ENCODE measurements around the gene ATRNL1.

GRCh38 chr10:115866174-115866573, 773.0 kb downstream of the ATRNL1 start:
- no peak for TF ChIP-seq YY1 (IDR thresholded peaks at IDR 0.05; ENCODE audit: insufficient read depth, insufficient read length)
- TF ChIP-seq ZNF274 (IDR thresholded peaks at IDR 0.05; ENCODE audit: low read depth, low read length) = no peak

Measured in NT2/D1 (cell line).